Transverse colon (tissue), 4 donors: Measurements from ENCODE around the gene LYSMD1.

ENCODE experiments used
- CTCF ChIP-seq, 5 experiments: fragments of 200-600 bp in 3 of 5; fragments of 450-650 bp in 2 of 5; sonication (generic) in 3 of 5; IDR thresholded peaks; 1 replicate in 2 of 5; 2 replicates in 3 of 5; pipeline ENCODE4 v1.5.1; 2016 to 2017; ENCODE audit warnings: antibody characterized with exemption in 5 of 5, inconsistent platforms in 3 of 5, mild to moderate bottlenecking in 2 of 5, moderate library complexity in 1 of 5
- POLR2AphosphoS5 ChIP-seq, 3 donors: sonication (generic); formaldehyde crosslinking; IDR thresholded peaks; one replicate each; pipeline ENCODE4 v1.6.1; 2016; ENCODE audit warnings: antibody characterized with exemption in 3 of 3

DNA sequence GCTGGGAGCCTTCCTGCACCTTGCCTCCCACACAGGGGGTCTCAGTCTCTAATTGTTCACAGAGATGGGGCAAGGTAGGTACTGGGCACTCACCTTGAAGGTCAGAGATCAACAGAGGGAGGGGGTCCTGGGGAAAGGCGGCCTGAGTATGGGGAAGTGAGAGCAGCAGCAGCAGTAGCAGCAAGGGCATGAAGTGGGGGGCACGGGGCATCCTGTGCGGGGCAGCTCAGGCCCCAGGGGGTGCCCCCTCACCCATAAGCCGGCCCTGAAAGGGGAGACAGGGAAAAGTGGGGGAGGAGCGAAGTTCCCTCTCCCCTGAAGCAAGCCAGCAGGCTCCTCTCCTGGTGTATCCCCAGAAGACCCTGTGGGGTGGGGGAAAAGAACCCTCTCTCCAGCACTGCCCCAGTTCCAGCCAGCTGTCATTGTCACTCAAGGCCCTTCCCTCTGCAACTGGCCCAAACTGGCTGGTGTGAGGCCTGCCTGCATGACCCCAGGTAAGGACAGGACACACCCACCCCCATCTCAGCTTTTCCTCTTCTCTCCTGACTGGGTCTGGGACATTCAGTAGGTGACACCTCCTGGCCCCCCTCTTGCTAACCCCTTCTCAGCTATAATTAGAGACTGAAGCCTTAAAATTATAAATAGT is 23.2 kb downstream of the LYSMD1 start:
- TF ChIP-seq CTCF (IDR thresholded peaks at IDR 0.05), result no peak
- TF ChIP-seq POLR2AphosphoS5 (IDR thresholded peaks at IDR 0.05), result no peak
